Brain microvascular endothelial cell (primary cell): ENCODE results near the gene CCL25.
"Not testable (repeated sequence)": the region's sequence is repeated elsewhere in the genome, so short reads cannot be mapped to it uniquely, and the experiment has no call there.

Experiments
- DNase-seq: peaks from one replicate; pipeline ENCODE4 v3.0.0-alpha.2; 2020
- H3K27ac ChIP-seq: fragments of 250-450 bp; sonication (Bioruptor Pico); 2 replicates; pipeline ENCODE4 v1.5.1; 2020; ENCODE audit warnings: mild to moderate bottlenecking, moderate library complexity
- H3K27me3 ChIP-seq: fragments of 250-450 bp; sonication (Bioruptor Pico); replicated peaks from 2 replicates; pipeline ENCODE4 v1.5.1; 2020; ENCODE audit warnings: mild to moderate bottlenecking
- H3K36me3 ChIP-seq: fragments of 250-450 bp; sonication (Bioruptor Pico); replicated peaks from 2 replicates; pipeline ENCODE4 v1.5.1; 2020; ENCODE audit warnings: mild to moderate bottlenecking
- H3K4me3 ChIP-seq: 2 replicates; pipeline ENCODE4 v1.5.1; 2011; ENCODE audit warnings: low read depth, mild to moderate bottlenecking, control low read depth, low read length, moderate library complexity
- CTCF ChIP-seq: IDR thresholded peaks from 2 replicates; pipeline ENCODE4 v1.5.1; 2011; ENCODE audit warnings: low read depth, mild to moderate bottlenecking, moderate library complexity, low read length, control low read depth, inconsistent platforms; ENCODE audit errors: missing control alignments
- in situ Hi-C: cut with HindIII; loops from 2 replicates; pipeline ENCODE4 v1.10.0; 2017; ENCODE audit warnings: low sequenced_read_pairs, low pct_ligation_motif_present

The CCL25 gene

GRCh38 chr19:8097681-8098567 lies 45.4 kb downstream of the CCL25 start:
- in situ Hi-C loops = no loop called here
- Histone ChIP-seq H3K27ac (no peak overlapping the region), H3K4me3 (no peak overlapping the region), H3K36me3 (no peaks in the 10 kb centered on the region), H3K27me3 (no peaks in the 10 kb centered on the region)
- TF ChIP-seq CTCF = no peak
- no peak for DNase-seq

- Histone ChIP-seq H3K36me3 (no peaks in the 10 kb centered on the region), H3K4me3 (no peak overlapping the region), H3K27ac (no peak overlapping the region), H3K27me3 (no peaks in the 10 kb centered on the region)
- DNase-seq = no peak
- no peak for TF ChIP-seq CTCF
- in situ Hi-C loops = no loop called here
Observed at GRCh38 chr19:8101311-8101710, 48.8 kb downstream of the CCL25 start.

GRCh38 chr19:8101910-8102309 lies 49.4 kb downstream of the CCL25 start:
- H3K36me3 ChIP-seq, in situ Hi-C loops: not testable (repeated sequence)

GRCh38 chr19:8105471-8105870 lies 52.9 kb downstream of the CCL25 start:
- DNase-seq = no peak
- no peaks in the 10 kb centered on the region for H3K36me3 ChIP-seq
- no peak overlapping the region for H3K4me3 ChIP-seq
- TF ChIP-seq CTCF = no peak
- in situ Hi-C loops = no loop called here
- no peaks in the 10 kb centered on the region for H3K27me3 ChIP-seq
- H3K27ac ChIP-seq = no peak overlapping the region

More at GRCh38 chr19:8101910-8102309, 49.4 kb downstream of the CCL25 start:
- H3K27me3 ChIP-seq, H3K4me3 ChIP-seq, DNase-seq, H3K27ac ChIP-seq: not testable (repeated sequence)

- Histone ChIP-seq H3K4me3 (no peak overlapping the region), H3K27me3 (no peaks in the 10 kb centered on the region), H3K36me3 (no peaks in the 10 kb centered on the region), H3K27ac (no peak overlapping the region)
- DNase-seq = no peak
- in situ Hi-C loops = no loop called here
- no peak for TF ChIP-seq CTCF
Observed at GRCh38 chr19:8107301-8107903, 54.8 kb downstream of the CCL25 start.

- in situ Hi-C loops = no loop called here
- no peak for TF ChIP-seq CTCF
- no peaks in the 10 kb centered on the region for H3K27me3 ChIP-seq
Observed at GRCh38 chr19:8108560-8109445, 56.2 kb downstream of the CCL25 start.

More at GRCh38 chr19:8108560-8109445, 56.2 kb downstream of the CCL25 start:
- Histone ChIP-seq H3K4me3 (no peak overlapping the region), H3K27ac (no peak overlapping the region), H3K36me3 (no peaks in the 10 kb centered on the region)
- no peak for DNase-seq
